Stimulated activated CD4-positive, alpha-beta T cell treated with anti-CD3 and anti-CD28 coated beads, Interleukin-2, amount 100 ng/mL, for 4 hours (primary cell): ENCODE data around the gene PCBD1.
"Not testable (repeated sequence)": the region's sequence is repeated elsewhere in the genome, so short reads cannot be mapped to it uniquely, and the experiment has no call there.

ENCODE experiments used
- DNase-seq: peaks from one replicate; pipeline ENCODE4 v3.0.0-alpha.2; 2020; ENCODE audit warnings: low read depth

Gene PCBD1

GRCh38 chr10:70887804-70888800 lies at the start of gene PCBD1:
Gene PCBD1 (minus strand): TSS chr10:70888565. CDS start chr10:70888533, 32 bp downstream.
- peak; percentile 69 for DNase-seq

GRCh38 chr10:70937661-70938060 lies 49.3 kb upstream of the PCBD1 start:
- DNase-seq, result no peak

GRCh38 chr10:70936111-70936510 lies 47.7 kb upstream of the PCBD1 start:
- DNase-seq, result no peak

GRCh38 chr10:70935631-70936030 lies 47.3 kb upstream of the PCBD1 start:
- no peak for DNase-seq

GRCh38 chr10:70935125-70935625 lies 46.8 kb upstream of the PCBD1 start:
- DNase-seq, result no peak

GRCh38 chr10:70934701-70935100 lies 46.3 kb upstream of the PCBD1 start:
- DNase-seq, result no peak

GRCh38 chr10:70932392-70933196 lies 44.2 kb upstream of the PCBD1 start:
- no peak for DNase-seq

- no peak for DNase-seq
Measured at GRCh38 chr10:70931168-70931815, 42.9 kb upstream of the PCBD1 start.

GRCh38 chr10:70930263-70931000 lies 42.1 kb upstream of the PCBD1 start:
- no peak for DNase-seq

GRCh38 chr10:70928140-70928539 lies 39.8 kb upstream of the PCBD1 start:
- DNase-seq, result no peak

GRCh38 chr10:70927189-70927943 lies 39.0 kb upstream of the PCBD1 start:
- no peak for DNase-seq

GRCh38 chr10:70926226-70927000 lies 38.0 kb upstream of the PCBD1 start:
- DNase-seq, result no peak

GRCh38 chr10:70925377-70926225 lies 37.2 kb upstream of the PCBD1 start:
- no peak for DNase-seq

- no peak for DNase-seq
Measured at GRCh38 chr10:70923696-70924095, 35.3 kb upstream of the PCBD1 start.

- DNase-seq, result no peak
Measured at GRCh38 chr10:70921285-70921684, 32.9 kb upstream of the PCBD1 start.

- no peak for DNase-seq
Measured at GRCh38 chr10:70920519-70920918, 32.2 kb upstream of the PCBD1 start.

GRCh38 chr10:70919906-70920305 lies 31.5 kb upstream of the PCBD1 start:
- DNase-seq, result not testable (repeated sequence)

GRCh38 chr10:70918851-70919530 lies 30.6 kb upstream of the PCBD1 start:
- DNase-seq, result no peak
